Kidney (tissue), 14 donors: ENCODE results near the gene GARIN5A. TPM values are rescaled to one million over a fixed set of nuclear protein-coding genes. Genes with fewer than 3 reads are reported as not detected.

ENCODE experiments used
- DNase-seq, 5 donors: peaks; one replicate each; pipeline ENCODE4 v3.0.0-alpha.2; 2013 to 2020
- FAIRE-seq: peaks from 2 replicates; lab custom pipeline; 2012; peaks lifted over from hg19 to GRCh38; lab: Jason Lieb, UNC
- H3K27ac ChIP-seq, 2 donors: one replicate each; pipeline ENCODE4 v1.7.0; 2013; ENCODE audit warnings: low read depth in 2 of 2, low read length in 2 of 2, inconsistent platforms in 1 of 2
- H3K27me3 ChIP-seq: one replicate; pipeline ENCODE4 v1.7.1; 2013; ENCODE audit warnings: low read length, inconsistent platforms; ENCODE audit not compliant: control insufficient read depth, insufficient read depth
- H3K36me3 ChIP-seq, 3 donors: one replicate each; pipeline versions ENCODE4 v1.7.0 to v1.7.1; 2013; ENCODE audit warnings: low read length in 3 of 3, control low read depth in 1 of 3, inconsistent platforms in 1 of 3; ENCODE audit not compliant: insufficient read depth in 3 of 3, control insufficient read depth in 2 of 3
- H3K4me1 ChIP-seq, 3 donors: one replicate each; pipeline versions ENCODE4 v1.7.0 to v1.7.1; 2013; ENCODE audit warnings: low read length in 3 of 3, inconsistent platforms in 1 of 3, low read depth in 1 of 3; ENCODE audit not compliant: control insufficient read depth in 2 of 3, insufficient read depth in 2 of 3
- H3K4me3 ChIP-seq, 3 donors: one replicate each; pipeline versions ENCODE4 v1.7.0 to v1.8.1; 2013; ENCODE audit warnings: low read length in 3 of 3, control low read depth in 1 of 3, inconsistent platforms in 1 of 3
- H3K9ac ChIP-seq, 3 donors: one replicate each; pipeline versions ENCODE4 v1.7.0 to v1.7.1; 2013; ENCODE audit warnings: low read length in 3 of 3, control low read depth in 1 of 3, inconsistent platforms in 1 of 3
- H3K9me3 ChIP-seq, 3 donors: one replicate each; pipeline versions ENCODE4 v1.7.0 to v1.7.1; 2013; ENCODE audit warnings: low read length in 3 of 3, control low read depth in 1 of 3, inconsistent platforms in 1 of 3; ENCODE audit not compliant: control insufficient read depth in 2 of 3, insufficient read depth in 1 of 3
- CTCF ChIP-seq: IDR thresholded peaks from 3 replicates; pipeline ENCODE4 v1.5.1; 2012; ENCODE audit warnings: mild to moderate bottlenecking, moderate library complexity, borderline replicate concordance; ENCODE audit not compliant: insufficient read depth; ENCODE audit errors: extremely low read depth
- intact Hi-C: fragments of 100-400 bp; cut with DNase I; formaldehyde crosslinking; loops from one replicate; pipeline ENCODE4 v1.11.1; 2022
- polyA plus RNA-seq: library from polyadenylated mRNA; stranded (reverse); fragments of 350-450 nt; fragmentation: Illumina TruSeq; extraction: RNeasy Lipid Tissue Mini Kit (QIAGEN cat#74804); gene quantifications from one replicate; pipeline ENCODE4 v1.2.3, GENCODE V29; 2014; ENCODE audit warnings: low read depth, low replicate concordance; ENCODE audit not compliant: insufficient read depth
- total RNA-seq: library from RNA; stranded (reverse); fragmentation: NEBNext Ultra II Directional; extraction: Animal tissue kit (Norgen Biotek cat#: 25700); gene quantifications from one replicate; pipeline ENCODE4 v1.2.1, GENCODE V29; 2021
- donor health status: control.
- donor health status: control.
- donor health status: control.
- donor health status: control.
- donor health status: control.
- donor health status: DM: yes; HTN: yes; CAD: no.
- donor health status: Normal renal cell carcinoma (clear cell type).

GARIN5A gene
- total and polyA plus RNA-seq, 2 donors from 2014 or later, result 2.0 to 9.0 TPM

GRCh38 chr19:50495020-50495531, 18.4 kb upstream of the GARIN5A start:
- no peak for TF ChIP-seq CTCF
- no peaks in the 10 kb centered on the region for H3K9me3 ChIP-seq
- FAIRE-seq (no peak), DNase-seq (no peak)
- intact Hi-C loops, result no loop called here
- no peak overlapping the region for H3K4me3 ChIP-seq
- H3K27me3 ChIP-seq, result peaks cover 15% of the 10 kb centered on the region
- no peaks in the 10 kb centered on the region for H3K4me1 ChIP-seq
- H3K9ac ChIP-seq, result no peak overlapping the region
- H3K27ac ChIP-seq, result no peak overlapping the region
- H3K36me3 ChIP-seq, result no peaks in the 10 kb centered on the region

GRCh38 chr19:50494186-50495019, 17.8 kb upstream of the GARIN5A start:
- no peak for TF ChIP-seq CTCF
- intact Hi-C loops, result no loop called here
- Histone ChIP-seq H3K9ac (no peak overlapping the region), H3K36me3 (no peaks in the 10 kb centered on the region), H3K4me3 (no peak overlapping the region), H3K27ac (no peak overlapping the region), H3K9me3 (no peaks in the 10 kb centered on the region), H3K4me1 (no peaks in the 10 kb centered on the region), H3K27me3 (peaks cover 11% of the 10 kb centered on the region)
- FAIRE-seq (no peak), DNase-seq (peak in 1 of 5 donors; percentile 16)

GRCh38 chr19:50493171-50493570, 16.5 kb upstream of the GARIN5A start:
- H3K27me3 ChIP-seq, result peaks cover 7% of the 10 kb centered on the region
- no peaks in the 10 kb centered on the region for H3K4me1 ChIP-seq
- H3K27ac ChIP-seq, result no peak overlapping the region
- TF ChIP-seq CTCF, result no peak
- intact Hi-C loops, result no loop called here
- no peaks in the 10 kb centered on the region for H3K36me3 ChIP-seq
- no peak overlapping the region for H3K4me3 ChIP-seq
- DNase-seq (peak in 1 of 5 donors; percentile 46), FAIRE-seq (no peak)
- H3K9ac ChIP-seq, result no peak overlapping the region
- no peaks in the 10 kb centered on the region for H3K9me3 ChIP-seq
